PC-3 (cell line): ENCODE results near the gene TMC6. TPM values are rescaled to one million over a fixed set of nuclear protein-coding genes. Genes with fewer than 3 reads are reported as not detected.

Source experiments
- ATAC-seq: fragments of 200-7000 bp; cut with Tn5 transposase; 2 replicates; pipeline ENCODE4 v1.9.1; 2020; ENCODE audit warnings: mild to moderate bottlenecking, moderate library complexity
- BruUV-seq: library from RNA; stranded (reverse); fragments of 400-500 nt; replicated peaks from 2 replicates; lab custom pipeline; 2021; lab: Mats Ljungman, UMichigan
- CTCF ChIA-PET: fragments of 300-600 bp; sonication (Branson Sonifier 250); formaldehyde crosslinking; loops from one replicate; lab custom pipeline; 2022; ENCODE audit warnings: antibody characterized with exemption; lab: Charles Lee
- POLR2A ChIA-PET: fragments of 300-600 bp; sonication (Branson Sonifier 250); formaldehyde crosslinking; loops from one replicate; lab custom pipeline; 2022; ENCODE audit warnings: antibody characterized with exemption; ENCODE audit not compliant: unreplicated experiment; lab: Charles Lee
- DNase-seq: peaks from one replicate; pipeline ENCODE4 v3.0.0-alpha.2; 2015
- H2AFZ ChIP-seq: fragments of 300-600 bp; sonication (generic); 2 replicates; pipeline ENCODE4 v1.6.0; 2016; ENCODE audit warnings: antibody characterized with exemption, low read length
- H3F3A ChIP-seq: fragments of 300-600 bp; sonication (generic); one replicate; pipeline ENCODE4 v1.6.0; 2017; ENCODE audit warnings: antibody characterized with exemption, low read length, control low read depth, mild to moderate bottlenecking; ENCODE audit not compliant: unreplicated experiment
- H3K27ac ChIP-seq: fragments of 300-600 bp; sonication (generic); 2 replicates; pipeline ENCODE4 v1.5.1; 2016; ENCODE audit warnings: mild to moderate bottlenecking, low read length
- H3K27me3 ChIP-seq: fragments of 300-600 bp; sonication (generic); 2 replicates; pipeline ENCODE4 v1.6.1; 2016; ENCODE audit warnings: low read length, mixed read lengths
- H3K36me3 ChIP-seq: fragments of 300-600 bp; sonication (generic); 2 replicates; pipeline ENCODE4 v1.6.1; 2016; ENCODE audit warnings: low read depth, mixed run types, low read length, mixed read lengths
- H3K4me1 ChIP-seq: fragments of 300-600 bp; sonication (generic); 2 replicates; pipeline ENCODE4 v1.5.1; 2016; ENCODE audit warnings: low read length; ENCODE audit not compliant: insufficient read depth
- H3K4me2 ChIP-seq: fragments of 300-600 bp; sonication (generic); 2 replicates; pipeline ENCODE4 v1.6.0; 2016; ENCODE audit warnings: low read length
- H3K4me3 ChIP-seq: fragments of 300-600 bp; sonication (generic); 2 replicates; pipeline ENCODE4 v1.5.1; 2016; ENCODE audit warnings: mild to moderate bottlenecking, low read length, mixed read lengths
- H3K79me2 ChIP-seq: fragments of 300-600 bp; sonication (generic); 2 replicates; pipeline ENCODE4 v1.6.1; 2017; ENCODE audit warnings: low read length, mixed read lengths
- H3K9ac ChIP-seq: fragments of 300-600 bp; sonication (generic); 2 replicates; pipeline ENCODE4 v1.6.0; 2016; ENCODE audit warnings: mild to moderate bottlenecking, low read length
- H3K9me2 ChIP-seq: fragments of 300-600 bp; sonication (generic); replicated peaks from 2 replicates; pipeline ENCODE4 v1.6.1; 2016; ENCODE audit warnings: mixed run types, low read length, mixed read lengths
- H3K9me3 ChIP-seq: fragments of 300-600 bp; sonication (generic); 2 replicates; pipeline ENCODE4 v1.6.1; 2016; ENCODE audit warnings: low read length, mixed read lengths
- H4K20me1 ChIP-seq: fragments of 300-600 bp; sonication (generic); 2 replicates; pipeline ENCODE4 v1.6.1; 2016; ENCODE audit warnings: low read length, mixed read lengths
- CTCF ChIP-seq: fragments of 300-600 bp; sonication (generic); conservative IDR thresholded peaks from 2 replicates; pipeline ENCODE4 v1.5.1; 2017; ENCODE audit warnings: antibody characterized with exemption, low read depth, mild to moderate bottlenecking, low read length
- EZH2 ChIP-seq: fragments of 300-600 bp; sonication (generic); IDR thresholded peaks from one replicate; pipeline ENCODE4 v1.6.1; 2017; ENCODE audit warnings: antibody characterized with exemption, mild to moderate bottlenecking, low read length; ENCODE audit not compliant: unreplicated experiment
- EZH2phosphoT487 ChIP-seq: fragments of 300-600 bp; sonication (generic); IDR thresholded peaks from 2 replicates; pipeline ENCODE4 v1.6.1; 2018; ENCODE audit warnings: mild to moderate bottlenecking, antibody characterized with exemption, low read length, borderline replicate concordance
- intact Hi-C: fragments of 100-400 bp; cut with micrococcal nuclease; formaldehyde crosslinking; loops from 2 replicates; pipeline ENCODE4 v1.9.0; 2023
- total RNA-seq: library from RNA; depleted of rRNA; stranded (reverse); fragments of >200 nt; gene quantifications from 2 replicates; pipeline ENCODE4 v1.2.3, GENCODE V29; 2014

The TMC6 gene
- total RNA-seq, 1 experiment from 2014 or later = 97.3 TPM

DNA sequence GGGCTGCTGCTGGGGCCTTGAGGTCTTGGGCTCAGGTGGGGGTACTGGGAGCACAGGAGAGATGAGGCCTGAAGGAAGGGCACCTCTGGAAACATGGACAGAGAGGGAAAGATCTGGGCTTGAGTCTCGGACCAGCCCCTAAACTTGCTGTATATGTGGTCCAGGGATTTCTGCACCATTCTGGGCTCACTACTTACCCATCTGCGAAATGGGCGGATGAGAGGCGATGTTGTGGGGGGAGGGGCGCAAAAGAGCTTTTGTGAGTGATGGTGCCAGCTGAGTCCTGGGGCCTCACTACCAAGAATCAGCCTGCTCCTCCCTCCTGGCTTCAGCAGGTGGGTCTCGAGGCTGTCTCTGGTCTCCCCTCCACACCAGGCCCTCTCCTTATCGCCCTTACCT is 17.9 kb upstream of the TMC6 start:
- intact Hi-C loops = no loop called here
- no peaks in the 10 kb centered on the region for H3K79me2 ChIP-seq
- peaks cover 41% of the 10 kb centered on the region for H3K4me1 ChIP-seq
- no peak for TF ChIP-seq CTCF
- no peak for TF ChIP-seq EZH2
- no peak for TF ChIP-seq EZH2phosphoT487
- H4K20me1 ChIP-seq = no peaks in the 10 kb centered on the region
- H3K27ac ChIP-seq = no peak overlapping the region
- H3K4me2 ChIP-seq = no peak overlapping the region
- ATAC-seq = no peak
- no TSS peak for BruUV-seq
- H3K36me3 ChIP-seq = no peaks in the 10 kb centered on the region
- no peak overlapping the region for H3K9ac ChIP-seq
- DNase-seq = no peak
- H3K9me2 ChIP-seq = no peaks in the 10 kb centered on the region
- no peaks in the 10 kb centered on the region for H3F3A ChIP-seq
- no peak overlapping the region for H2AFZ ChIP-seq
- no peaks in the 10 kb centered on the region for H3K9me3 ChIP-seq
- ChIA-PET CTCF (no interaction called here), POLR2A (no interaction called here)
- H3K27me3 ChIP-seq = no peaks in the 10 kb centered on the region
- no peak overlapping the region for H3K4me3 ChIP-seq

- H3K27me3 ChIP-seq = no peaks in the 10 kb centered on the region
- peak overlapping the region; percentile 91 for H3K27ac ChIP-seq
- intact Hi-C loops = loop anchor here (2.0 kb wide), 1 partner anchor 14 kb away; no protein-coding TSS in a partner anchor
- peak; percentile 14 for ATAC-seq
- no peaks in the 10 kb centered on the region for H4K20me1 ChIP-seq
- no peaks in the 10 kb centered on the region for H3F3A ChIP-seq
- peaks cover 47% of the 10 kb centered on the region for H3K4me1 ChIP-seq
- BruUV-seq = no TSS peak
- peak overlapping the region; percentile 71 for H3K4me2 ChIP-seq
- H3K36me3 ChIP-seq = no peaks in the 10 kb centered on the region
- H3K9me3 ChIP-seq = no peaks in the 10 kb centered on the region
- peak overlapping the region; percentile 58 for H3K9ac ChIP-seq
- CTCF ChIA-PET = interaction anchor here (0.9 kb wide), 1 partner anchor 30 kb away, joined by 3 read pairs; no protein-coding TSS in a partner anchor
- H3K4me3 ChIP-seq = 0 out of 2 replicates have a peak overlapping the region, but pooled peaks have one; percentile 2
- no peaks in the 10 kb centered on the region for H3K79me2 ChIP-seq
- POLR2A ChIA-PET = interaction anchor here (0.5 to 1.2 kb wide), 3 partner anchors 16 to 41 kb away, joined by 3 to 4 read pairs (median 3); no protein-coding TSS in a partner anchor
- DNase-seq = peak; percentile 65
- TF ChIP-seq EZH2phosphoT487 (no peak), CTCF (no peak), EZH2 (no peak)
- 0 out of 2 replicates have a peak overlapping the region, but pooled peaks have one; percentile 6 for H2AFZ ChIP-seq
- no peaks in the 10 kb centered on the region for H3K9me2 ChIP-seq
Measured at GRCh38 chr17:78144736-78145641, 16.4 kb upstream of the TMC6 start.
